ENCODE measurements around the gene ACVR1B. TPM values are rescaled to one million over a fixed set of nuclear protein-coding genes. Genes with fewer than 3 reads are reported as not detected.
A peak's percentile ranks its signal among the peaks of the same experiment; 100 is the strongest.

The ACVR1B gene
- total and polyA plus RNA-seq, 9 of the 15 experiments (the other 6 are each of a cell fraction or from before 2014, with no cell fraction given): 0.97 to 15.1 (median 6.8) TPM

GRCh38 chr12:51951843-51952722 is 584 bp downstream of the ACVR1B start (continued):
- TF ChIP-seq ZBTB40 (IDR thresholded peaks at IDR 0.05) (peak; percentile 44; the same call in 1 of the 2 replicates), ZBTB40 (CRISPR knock-in tag; IDR thresholded peaks at IDR 0.05) (no peak), ZBTB7A (IDR thresholded peaks at IDR 0.05; ENCODE audit: borderline replicate concordance, control insufficient read depth, low read depth, low read length) (peak; percentile 78), THRAP3 (IDR thresholded peaks at IDR 0.05; ENCODE audit: borderline replicate concordance) (no peak), FOSL1 (tag; conservative IDR thresholded peaks at IDR 0.05) (peak; percentile 15; the same call in 1 of the 2 replicates), ZBTB5 (IDR thresholded peaks at IDR 0.05) (no peak), ZFX (CRISPR knock-in tag; IDR thresholded peaks at IDR 0.05) (peak; percentile 46), ZNF212 (CRISPR knock-in tag; IDR thresholded peaks at IDR 0.05) (no peak), POLR2G (IDR thresholded peaks at IDR 0.05; ENCODE audit: low read depth, low read length) (peak; percentile 2; the same call in 1 of the 2 replicates), SPI1 (IDR thresholded peaks at IDR 0.05; ENCODE audit: borderline replicate concordance, low read depth, low read length) (peak; percentile 43; the same call in 1 of the 2 replicates), PHF8 (IDR thresholded peaks at IDR 0.05; ENCODE audit: borderline replicate concordance, low read length) (peak; percentile 6; the same call in 1 of the 2 replicates)
